22Rv1 (cell line): ENCODE results near the gene CMSS1.

ENCODE experiments used
- H3K27ac ChIP-seq: fragments of 450-650 bp; 2 replicates; pipeline ENCODE4 v1.5.1; 2017
- CTCF ChIP-seq: fragments of 450-650 bp; IDR thresholded peaks from 2 replicates; pipeline ENCODE4 v1.5.1; 2017; ENCODE audit warnings: mild to moderate bottlenecking
- ZFX ChIP-seq: fragments of 450-650 bp; IDR thresholded peaks from 2 replicates; pipeline ENCODE4 v1.6.1; 2017; ENCODE audit warnings: antibody characterized with exemption, borderline replicate concordance

Gene CMSS1

GRCh38 chr3:100002599-100003350, 185.1 kb downstream of the CMSS1 start:
- 0 out of 2 replicates have a peak overlapping the region, but pooled peaks have one; percentile 17 for H3K27ac ChIP-seq

DNA sequence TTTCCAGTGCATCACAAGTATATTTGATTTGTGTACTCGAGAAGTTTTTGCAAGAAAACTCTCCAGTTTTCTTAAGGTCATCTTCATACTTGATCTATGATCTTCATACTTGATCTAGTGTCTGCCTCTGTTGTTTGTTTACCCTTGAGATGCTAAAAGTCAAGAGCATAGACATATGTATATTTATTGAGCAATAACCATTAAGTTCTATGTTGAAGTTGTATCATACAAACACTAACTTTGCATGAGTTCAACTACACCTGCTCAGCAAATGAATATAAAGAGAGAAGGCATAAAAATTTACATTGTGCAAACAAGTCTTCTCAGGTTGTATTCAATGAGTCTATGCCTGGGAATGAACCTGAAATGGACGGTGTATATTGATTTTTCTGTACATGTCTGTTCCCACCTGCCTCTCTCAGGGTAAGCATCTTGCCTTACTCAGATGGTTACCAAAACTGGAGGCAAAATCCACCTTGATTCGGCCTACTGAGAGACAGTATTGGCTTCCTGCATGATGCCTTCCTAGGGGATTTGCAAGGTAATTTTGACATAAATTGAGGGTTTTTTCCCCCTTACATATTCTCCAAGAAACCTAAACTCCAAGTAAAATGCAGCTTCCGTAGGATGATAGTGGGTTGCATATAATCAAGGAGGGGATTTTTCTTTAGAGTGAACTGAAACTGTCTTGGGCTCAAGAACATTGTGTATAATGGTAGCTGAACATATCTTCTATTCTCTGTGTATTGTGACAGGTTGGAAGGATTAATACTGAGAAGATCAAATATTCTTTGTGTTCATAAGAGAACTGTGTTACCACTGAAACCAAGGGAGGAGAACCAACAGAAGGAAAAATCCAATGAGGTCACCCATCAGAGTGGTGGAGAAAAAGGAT, 186.2 kb downstream of the CMSS1 start:
- TF ChIP-seq ZFX (no peak), CTCF (no peak)
- 0 out of 2 replicates have a peak overlapping the region, but pooled peaks have one; percentile 17 for H3K27ac ChIP-seq

More at GRCh38 chr3:100002599-100003350, 185.1 kb downstream of the CMSS1 start:
- TF ChIP-seq CTCF (no peak), ZFX (no peak)

- TF ChIP-seq CTCF (no peak), ZFX (no peak)
- no peak overlapping the region for H3K27ac ChIP-seq
Measured at GRCh38 chr3:100004931-100005330, 187.3 kb downstream of the CMSS1 start.

DNA sequence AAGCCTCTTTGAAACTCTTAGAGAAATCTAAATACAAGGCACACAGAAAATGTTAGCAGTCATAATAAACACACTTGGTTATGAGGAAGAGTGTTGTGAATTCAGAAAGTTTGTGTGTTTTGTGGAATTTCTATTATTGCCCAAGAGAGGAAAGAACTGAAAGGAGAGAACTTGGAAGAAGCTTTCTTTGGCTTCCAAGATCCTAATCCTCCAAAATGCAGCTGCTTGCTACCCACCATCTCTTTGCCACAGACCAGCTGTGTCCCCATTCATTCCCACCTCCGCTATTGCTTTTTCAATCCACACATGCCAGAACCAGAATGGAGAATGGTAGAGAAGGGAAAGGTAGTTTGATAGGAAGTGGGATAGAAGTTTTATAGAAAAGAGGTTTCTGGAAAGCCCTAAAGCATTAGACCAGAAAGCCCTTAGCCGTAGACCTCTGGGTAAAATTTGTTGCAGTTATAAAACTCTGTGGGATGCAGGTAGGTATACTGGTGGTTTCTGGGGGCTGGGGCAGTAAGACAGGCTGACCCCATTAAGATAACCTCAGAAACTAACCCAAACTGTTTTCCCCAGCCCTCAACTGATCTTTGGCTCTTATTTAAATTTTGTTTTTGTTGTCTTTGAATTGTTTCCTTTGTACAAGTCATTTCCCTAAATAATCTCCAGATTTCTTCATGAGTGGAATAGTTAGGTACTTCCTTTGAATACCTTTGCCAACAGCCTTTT, 188.2 kb downstream of the CMSS1 start:
- H3K27ac ChIP-seq = no peak overlapping the region
- TF ChIP-seq ZFX = no peak
- no peak for TF ChIP-seq CTCF

DNA sequence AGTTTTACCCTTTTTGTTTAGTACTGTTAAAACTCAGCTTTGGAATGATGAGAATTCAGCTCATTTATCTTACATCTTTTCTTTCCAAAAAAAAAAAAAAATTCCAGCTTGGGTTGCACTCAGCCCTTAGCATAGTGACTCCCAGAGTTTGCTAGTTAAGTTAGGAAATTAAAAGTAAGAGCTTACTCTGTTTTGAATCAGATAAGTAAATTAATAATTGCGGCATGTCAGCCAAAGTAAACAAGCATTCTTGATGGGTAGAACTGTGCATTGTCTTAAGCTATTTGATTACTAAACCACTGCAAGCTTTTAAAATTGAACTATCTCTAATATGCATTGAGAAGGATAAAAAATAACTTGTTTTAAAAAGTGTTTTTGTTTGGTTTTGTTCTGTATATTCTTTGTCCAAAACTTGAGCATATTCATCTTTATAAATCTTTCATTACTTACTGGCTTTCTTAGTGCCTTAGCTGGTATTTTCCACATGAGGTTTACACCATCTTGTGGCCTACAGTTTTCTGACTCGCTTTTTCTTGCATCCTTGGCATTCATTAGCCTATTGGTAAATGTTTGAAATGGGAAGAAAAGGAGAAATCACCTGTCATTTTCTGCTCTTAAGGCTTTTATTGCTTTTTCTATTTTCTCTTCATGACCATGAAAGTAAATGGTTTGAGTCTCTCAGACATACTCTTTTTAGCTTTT, 189.1 kb downstream of the CMSS1 start:
- no peak overlapping the region; the same call in 1 of the 2 replicates for H3K27ac ChIP-seq
- TF ChIP-seq CTCF = no peak
- TF ChIP-seq ZFX = no peak

DNA sequence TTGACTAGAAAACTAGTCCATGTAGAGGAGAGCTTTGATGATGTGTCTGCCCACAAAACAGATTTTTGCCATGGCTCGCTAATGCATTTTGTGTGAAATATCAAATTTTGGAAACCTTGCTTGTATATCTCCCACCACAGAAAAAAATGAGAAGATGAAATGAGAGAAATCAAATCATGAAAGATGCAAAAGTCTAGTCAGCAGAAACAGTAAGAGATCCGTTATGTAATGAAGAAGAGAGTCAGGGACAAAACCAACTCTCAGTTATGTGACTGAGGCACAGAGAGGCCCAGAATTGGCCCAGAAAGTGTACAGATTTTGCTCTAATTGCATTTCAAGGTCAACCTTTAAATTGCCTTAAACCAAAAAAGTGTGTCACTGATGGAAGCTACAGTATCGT, 189.7 kb downstream of the CMSS1 start:
- H3K27ac ChIP-seq = no peak overlapping the region
- TF ChIP-seq CTCF = no peak
- TF ChIP-seq ZFX = no peak
